ENCODE data around the gene ST13.

DNA sequence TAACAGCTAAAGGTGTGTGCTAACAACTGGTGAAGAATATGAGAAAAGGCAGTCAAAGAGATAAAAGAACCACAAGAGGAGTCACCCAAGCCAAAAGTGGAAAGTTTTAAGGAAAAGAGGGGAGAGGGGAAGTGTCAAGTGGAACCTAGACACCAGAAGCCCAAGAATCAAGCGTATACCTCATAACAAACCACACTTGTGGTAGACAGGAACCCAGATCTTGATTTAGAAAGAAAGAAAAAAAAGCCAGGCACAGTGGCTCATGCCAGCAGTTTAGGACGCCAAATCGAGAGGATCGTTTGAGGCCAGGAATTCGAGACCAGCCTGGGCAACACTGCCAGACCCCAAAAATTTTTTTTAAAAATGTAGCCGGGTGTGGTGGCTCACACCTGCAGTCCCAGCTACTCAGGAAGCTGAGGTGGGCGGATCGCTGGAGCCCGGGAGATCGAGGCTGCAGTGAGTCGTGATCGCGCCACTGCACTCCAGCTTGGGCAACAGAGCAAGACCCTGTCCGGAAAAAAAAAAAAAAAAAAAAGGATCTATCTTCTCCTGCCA, 38.2 kb downstream of the ST13 start:
- TF ChIP-seq, protein P1, sequence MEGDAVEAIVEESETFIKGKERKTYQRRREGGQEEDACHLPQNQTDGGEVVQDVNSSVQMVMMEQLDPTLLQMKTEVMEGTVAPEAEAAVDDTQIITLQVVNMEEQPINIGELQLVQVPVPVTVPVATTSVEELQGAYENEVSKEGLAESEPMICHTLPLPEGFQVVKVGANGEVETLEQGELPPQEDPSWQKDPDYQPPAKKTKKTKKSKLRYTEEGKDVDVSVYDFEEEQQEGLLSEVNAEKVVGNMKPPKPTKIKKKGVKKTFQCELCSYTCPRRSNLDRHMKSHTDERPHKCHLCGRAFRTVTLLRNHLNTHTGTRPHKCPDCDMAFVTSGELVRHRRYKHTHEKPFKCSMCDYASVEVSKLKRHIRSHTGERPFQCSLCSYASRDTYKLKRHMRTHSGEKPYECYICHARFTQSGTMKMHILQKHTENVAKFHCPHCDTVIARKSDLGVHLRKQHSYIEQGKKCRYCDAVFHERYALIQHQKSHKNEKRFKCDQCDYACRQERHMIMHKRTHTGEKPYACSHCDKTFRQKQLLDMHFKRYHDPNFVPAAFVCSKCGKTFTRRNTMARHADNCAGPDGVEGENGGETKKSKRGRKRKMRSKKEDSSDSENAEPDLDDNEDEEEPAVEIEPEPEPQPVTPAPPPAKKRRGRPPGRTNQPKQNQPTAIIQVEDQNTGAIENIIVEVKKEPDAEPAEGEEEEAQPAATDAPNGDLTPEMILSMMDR (IDR thresholded peaks at IDR 0.05; ENCODE audit: poor library complexity): no peak
- TF ChIP-seq EZH2 (IDR thresholded peaks at IDR 0.05; ENCODE audit: borderline replicate concordance): no peak
- TF ChIP-seq EZH2phosphoT487 (IDR thresholded peaks at IDR 0.05; ENCODE audit: low read depth, severe bottlenecking, unreplicated experiment): no peak

Data from hepatocyte (in vitro differentiated cells).